OCI-LY1 (cell line): Measurements from ENCODE around the gene GFER.

Experiments
- H2AFZ ChIP-seq: fragments of 200-600 bp; sonication (generic), shearing (Covaris generic); 2 replicates; pipeline ENCODE4 v1.6.0; 2014; ENCODE audit warnings: antibody characterized with exemption, mild to moderate bottlenecking, low read length
- H3F3A ChIP-seq: fragments of 200-600 bp; sonication (generic), shearing (Covaris generic); 2 replicates; pipeline ENCODE4 v1.6.0; 2014; ENCODE audit warnings: mild to moderate bottlenecking, antibody characterized with exemption, low read length, moderate library complexity; ENCODE audit not compliant: insufficient read depth
- H3K27ac ChIP-seq: fragments of 200-600 bp; sonication (generic); 2 replicates; pipeline ENCODE4 v1.5.1; 2014; ENCODE audit warnings: low read length, mixed run types, mild to moderate bottlenecking, low read depth; ENCODE audit not compliant: poor library complexity, severe bottlenecking
- H3K27me3 ChIP-seq: fragments of 200-600 bp; sonication (generic); 2 replicates; pipeline ENCODE4 v1.6.0; 2014; ENCODE audit warnings: antibody characterized with exemption, mild to moderate bottlenecking, low read length, moderate library complexity; ENCODE audit not compliant: insufficient read depth
- H3K36me3 ChIP-seq: fragments of 200-600 bp; sonication (generic); 2 replicates; pipeline ENCODE4 v1.6.1; 2014; ENCODE audit warnings: mild to moderate bottlenecking, antibody characterized with exemption, low read length, moderate library complexity, mixed read lengths; ENCODE audit not compliant: insufficient read depth
- H3K4me1 ChIP-seq: fragments of 200-600 bp; sonication (generic); 2 replicates; pipeline ENCODE4 v1.5.1; 2014; ENCODE audit warnings: mild to moderate bottlenecking, low read length, moderate library complexity; ENCODE audit not compliant: insufficient read depth, severe bottlenecking
- H3K4me2 ChIP-seq: fragments of 200-600 bp; sonication (generic), shearing (Covaris generic); 2 replicates; pipeline ENCODE4 v1.6.1; 2014; ENCODE audit warnings: low read length
- H3K4me3 ChIP-seq: fragments of 200-600 bp; sonication (generic); 2 replicates; pipeline ENCODE4 v1.5.1; 2014; ENCODE audit warnings: low read length, low read depth, mild to moderate bottlenecking, mixed read lengths; ENCODE audit not compliant: poor library complexity, severe bottlenecking
- H3K79me2 ChIP-seq: fragments of 200-600 bp; shearing (Covaris generic); 2 replicates; pipeline ENCODE4 v1.6.1; 2016; ENCODE audit warnings: mixed run types, low read length, mixed read lengths; ENCODE audit not compliant: insufficient read depth
- H3K9ac ChIP-seq: fragments of 200-600 bp; sonication (generic), shearing (Covaris generic); 2 replicates; pipeline ENCODE4 v1.6.1; 2014; ENCODE audit warnings: mild to moderate bottlenecking, low read length, mixed read lengths
- H3K9me2 ChIP-seq: fragments of 200-600 bp; sonication (generic), shearing (Covaris generic); 2 replicates; pipeline ENCODE4 v1.6.1; 2014; ENCODE audit warnings: low read depth, mild to moderate bottlenecking, low read length, mixed read lengths
- H3K9me3 ChIP-seq: fragments of 200-600 bp; shearing (Covaris generic); 2 replicates; pipeline ENCODE4 v1.6.1; 2014; ENCODE audit warnings: low read length, mixed read lengths
- H4K20me1 ChIP-seq: fragments of 200-600 bp; sonication (generic), shearing (Covaris generic); 2 replicates; pipeline ENCODE4 v1.6.0; 2016; ENCODE audit warnings: mild to moderate bottlenecking, low read length; ENCODE audit not compliant: insufficient read depth
- EZH2 ChIP-seq: fragments of 200-600 bp; sonication (generic), shearing (Covaris generic); IDR thresholded peaks from 2 replicates; pipeline ENCODE4 v1.8.0; 2017; ENCODE audit warnings: borderline replicate concordance, mixed run types, mild to moderate bottlenecking, antibody characterized with exemption, low read length, moderate library complexity, mixed read lengths
- TF ChIP-seq, protein P1 (sequence below): fragments of 200-600 bp; sonication (generic), shearing (Covaris generic); IDR thresholded peaks from 2 replicates; pipeline ENCODE4 v1.5.1; 2017; ENCODE audit warnings: mild to moderate bottlenecking, antibody characterized with exemption, low read length, moderate library complexity, mixed read lengths

GFER gene

DNA sequence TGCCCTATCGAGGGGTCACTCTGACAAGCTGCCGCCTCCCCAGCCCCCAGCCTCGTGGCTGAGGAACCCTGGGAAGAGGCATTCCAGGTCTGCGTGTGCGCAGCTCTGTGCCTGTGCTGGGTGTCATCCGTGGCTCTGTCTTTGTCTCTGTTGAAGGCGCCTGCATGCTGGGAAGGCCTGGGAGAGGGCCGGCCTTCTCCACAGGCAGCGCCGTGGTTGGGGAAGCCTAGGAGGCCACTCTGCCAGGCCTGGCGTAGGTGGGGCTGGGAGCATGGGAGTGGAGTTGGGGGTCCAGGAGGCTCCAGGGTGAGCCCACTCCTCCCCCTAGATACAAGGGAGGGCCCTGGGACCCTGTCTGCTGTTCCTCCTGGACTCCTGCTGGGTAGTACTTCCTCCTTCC, 46.0 kb downstream of the GFER start:
- no peak overlapping the region for H3K27ac ChIP-seq
- H3K79me2 ChIP-seq: no peaks in the 10 kb centered on the region
- H3K9ac ChIP-seq: no peak overlapping the region
- H3K4me3 ChIP-seq: no peak overlapping the region
- H3K4me2 ChIP-seq: no peak overlapping the region
- no peaks in the 10 kb centered on the region for H3K36me3 ChIP-seq
- H3K9me2 ChIP-seq: no peaks in the 10 kb centered on the region
- no peaks in the 10 kb centered on the region for H3F3A ChIP-seq
- H3K4me1 ChIP-seq: peaks cover 4% of the 10 kb centered on the region
- TF ChIP-seq, protein P1, sequence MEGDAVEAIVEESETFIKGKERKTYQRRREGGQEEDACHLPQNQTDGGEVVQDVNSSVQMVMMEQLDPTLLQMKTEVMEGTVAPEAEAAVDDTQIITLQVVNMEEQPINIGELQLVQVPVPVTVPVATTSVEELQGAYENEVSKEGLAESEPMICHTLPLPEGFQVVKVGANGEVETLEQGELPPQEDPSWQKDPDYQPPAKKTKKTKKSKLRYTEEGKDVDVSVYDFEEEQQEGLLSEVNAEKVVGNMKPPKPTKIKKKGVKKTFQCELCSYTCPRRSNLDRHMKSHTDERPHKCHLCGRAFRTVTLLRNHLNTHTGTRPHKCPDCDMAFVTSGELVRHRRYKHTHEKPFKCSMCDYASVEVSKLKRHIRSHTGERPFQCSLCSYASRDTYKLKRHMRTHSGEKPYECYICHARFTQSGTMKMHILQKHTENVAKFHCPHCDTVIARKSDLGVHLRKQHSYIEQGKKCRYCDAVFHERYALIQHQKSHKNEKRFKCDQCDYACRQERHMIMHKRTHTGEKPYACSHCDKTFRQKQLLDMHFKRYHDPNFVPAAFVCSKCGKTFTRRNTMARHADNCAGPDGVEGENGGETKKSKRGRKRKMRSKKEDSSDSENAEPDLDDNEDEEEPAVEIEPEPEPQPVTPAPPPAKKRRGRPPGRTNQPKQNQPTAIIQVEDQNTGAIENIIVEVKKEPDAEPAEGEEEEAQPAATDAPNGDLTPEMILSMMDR: no peak
- TF ChIP-seq EZH2: no peak
- H4K20me1 ChIP-seq: no peaks in the 10 kb centered on the region
- peaks cover 28% of the 10 kb centered on the region for H3K27me3 ChIP-seq
- H2AFZ ChIP-seq: no peak overlapping the region
- no peaks in the 10 kb centered on the region for H3K9me3 ChIP-seq

DNA sequence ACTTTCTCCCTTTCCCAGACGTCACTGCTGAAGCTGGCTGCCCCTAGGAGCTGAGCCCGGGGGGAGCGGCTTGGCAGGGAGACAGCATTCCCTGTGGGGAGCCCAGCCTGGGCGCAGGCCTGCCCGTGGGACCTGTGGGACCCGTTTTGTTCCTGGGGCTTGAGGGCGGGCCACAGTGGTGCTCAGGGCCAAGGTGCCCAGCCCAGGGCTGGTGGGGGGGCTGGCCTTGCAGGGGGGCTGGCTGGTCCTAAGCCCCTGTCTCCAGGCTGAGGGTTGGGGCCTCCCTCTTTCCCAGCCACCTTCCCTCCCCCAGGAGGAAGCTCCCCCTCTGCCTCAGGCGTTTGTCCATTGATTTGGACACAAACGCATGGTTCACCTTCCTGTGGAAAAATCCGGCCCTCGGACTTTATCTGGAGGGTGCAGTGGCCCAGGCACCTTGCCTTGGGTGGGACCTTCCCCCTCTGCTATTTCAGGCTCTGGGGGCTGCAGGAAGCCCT, 47.1 kb downstream of the GFER start:
- no peaks in the 10 kb centered on the region for H3K79me2 ChIP-seq
- no peak overlapping the region for H3K27ac ChIP-seq
- peaks cover 4% of the 10 kb centered on the region for H3K4me1 ChIP-seq

DNA sequence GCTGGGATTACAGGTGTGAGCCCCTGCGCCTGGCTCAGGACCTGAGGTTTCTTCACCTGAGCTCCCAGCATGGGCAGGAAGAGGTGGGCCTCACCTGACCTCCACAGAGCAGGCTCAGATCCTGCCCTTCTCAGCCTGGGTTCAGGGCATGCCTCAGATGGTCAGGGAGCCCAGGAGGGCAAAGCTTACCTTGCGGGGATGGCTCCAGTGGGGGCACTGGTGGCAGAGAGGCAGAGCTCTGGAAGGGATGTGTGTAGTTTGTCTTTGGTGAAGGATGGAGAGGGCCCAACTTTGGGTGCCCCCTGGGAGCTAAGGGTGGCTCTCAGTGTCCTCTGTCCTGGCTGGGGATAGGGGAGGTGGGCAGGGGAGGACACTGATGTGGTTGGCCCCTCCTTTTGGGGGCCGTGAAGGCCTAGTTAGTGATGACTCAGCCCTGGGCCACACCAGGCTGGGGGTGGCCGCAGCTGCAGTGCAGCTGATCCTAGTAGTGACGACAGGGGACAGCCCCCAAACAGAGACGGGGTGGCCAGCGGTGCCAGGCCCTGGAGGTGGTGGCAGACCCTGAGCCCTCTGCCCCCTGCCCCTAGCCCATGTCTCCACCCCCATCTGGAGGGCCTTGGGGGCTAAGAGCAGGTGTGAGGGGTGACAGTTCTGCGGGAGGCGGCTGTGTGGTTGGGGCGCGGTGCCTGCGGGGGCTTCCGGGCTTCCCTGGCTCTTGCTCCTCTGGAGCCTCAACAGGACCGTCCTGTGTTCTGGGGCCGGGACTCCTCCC, 48.5 kb downstream of the GFER start:
- Histone ChIP-seq H3K9me3 (no peaks in the 10 kb centered on the region), H3K4me1 (no peaks in the 10 kb centered on the region), H3F3A (no peaks in the 10 kb centered on the region), H3K27me3 (peaks cover 29% of the 10 kb centered on the region), H3K9me2 (no peaks in the 10 kb centered on the region), H2AFZ (no peak overlapping the region), H3K9ac (no peak overlapping the region), H3K27ac (no peak overlapping the region), H3K4me2 (no peak overlapping the region), H3K79me2 (no peaks in the 10 kb centered on the region), H3K4me3 (no peak overlapping the region), H4K20me1 (no peaks in the 10 kb centered on the region), H3K36me3 (no peaks in the 10 kb centered on the region)
- no peak for TF ChIP-seq EZH2
- TF ChIP-seq, protein P1: no peak

More for the DNA sequence above, 47.1 kb downstream of the GFER start:
- no peak overlapping the region for H3K9ac ChIP-seq
- no peak overlapping the region for H2AFZ ChIP-seq
- no peaks in the 10 kb centered on the region for H4K20me1 ChIP-seq
- H3K9me3 ChIP-seq: no peaks in the 10 kb centered on the region
- no peaks in the 10 kb centered on the region for H3K36me3 ChIP-seq
- H3K4me3 ChIP-seq: no peak overlapping the region
- TF ChIP-seq, protein P1: no peak
- TF ChIP-seq EZH2: no peak
- peaks cover 19% of the 10 kb centered on the region; the same call in 1 of the 2 replicates for H3K27me3 ChIP-seq
- no peak overlapping the region for H3K4me2 ChIP-seq
- no peaks in the 10 kb centered on the region for H3K9me2 ChIP-seq
- H3F3A ChIP-seq: no peaks in the 10 kb centered on the region
